Transverse colon (tissue), 4 donors: ENCODE results near the gene DIPK1B. TPM values are rescaled to one million over a fixed set of nuclear protein-coding genes. Genes with fewer than 3 reads are reported as not detected.

ENCODE experiments used
- DNase-seq: peaks from one replicate; pipeline ENCODE4 v3.0.0-alpha.2; 2019
- H3K27ac ChIP-seq, 4 donors: fragments of 200-600 bp; sonication (generic); 2 replicates each; pipeline ENCODE4 v1.5.1; 2016 to 2018; ENCODE audit warnings: inconsistent platforms in 4 of 4
- H3K27me3 ChIP-seq: fragments of 200-600 bp; sonication (generic); 2 replicates; pipeline ENCODE4 v1.5.1; 2017; ENCODE audit warnings: inconsistent platforms
- H3K36me3 ChIP-seq, 4 donors: fragments of 200-600 bp; sonication (generic); 2 replicates each; pipeline ENCODE4 v1.5.1; 2017 to 2019; ENCODE audit warnings: inconsistent platforms in 4 of 4
- H3K4me1 ChIP-seq, 4 donors: fragments of 200-600 bp; sonication (generic); 2 replicates each; pipeline ENCODE4 v1.5.1; 2017 to 2020; ENCODE audit warnings: inconsistent platforms in 4 of 4
- H3K4me3 ChIP-seq, 4 donors: fragments of 200-600 bp; sonication (generic); 1 replicate in 1 of 4; 2 replicates in 3 of 4; pipeline versions ENCODE4 v1.5.1 to v1.6.1; 2017 to 2019; ENCODE audit warnings: inconsistent platforms in 4 of 4
- H3K9me3 ChIP-seq, 2 donors: fragments of 200-600 bp; sonication (generic); 2 replicates each; pipeline ENCODE4 v1.5.1; 2017 to 2019; ENCODE audit warnings: inconsistent platforms in 2 of 2
- CTCF ChIP-seq, 5 experiments: fragments of 200-600 bp in 3 of 5; fragments of 450-650 bp in 2 of 5; sonication (generic) in 3 of 5; IDR thresholded peaks; 1 replicate in 2 of 5; 2 replicates in 3 of 5; pipeline ENCODE4 v1.5.1; 2016 to 2017; ENCODE audit warnings: antibody characterized with exemption in 5 of 5, inconsistent platforms in 3 of 5, mild to moderate bottlenecking in 2 of 5, moderate library complexity in 1 of 5
- EP300 ChIP-seq: sonication (generic); formaldehyde crosslinking; IDR thresholded peaks from one replicate; pipeline ENCODE4 v1.6.1; 2017; ENCODE audit warnings: antibody characterized with exemption, low read depth
- POLR2A ChIP-seq: fragments of 450-650 bp; IDR thresholded peaks from one replicate; pipeline ENCODE4 v1.6.1; 2016; ENCODE audit warnings: antibody characterized with exemption, mild to moderate bottlenecking, moderate library complexity
- POLR2AphosphoS5 ChIP-seq, 3 donors: sonication (generic); formaldehyde crosslinking; IDR thresholded peaks; one replicate each; pipeline ENCODE4 v1.6.1; 2016; ENCODE audit warnings: antibody characterized with exemption in 3 of 3
- WGBS, 2 donors: methylation state at CpG; one replicate each; pipeline ENCODE4 v1.1.5; 2018; ENCODE audit warnings: low coverage in 1 of 2; 5-methylcytosine and 5-hydroxymethylcytosine counted together
- in situ Hi-C, 4 donors: fragments of 200-750 bp; cut with MboI; loops; one replicate each; pipeline versions ENCODE4 v1.15.0 to v1.15.1; 2017; ENCODE audit warnings: low sequenced_read_pairs in 3 of 4, low pct_ligation_motif_present in 1 of 4, low pct_unique_long_range_greater_than_20kb in 1 of 4
- intact Hi-C: fragments of 100-400 bp; cut with DNase I; formaldehyde crosslinking; loops from one replicate; pipeline ENCODE4 v1.15.1; 2023; ENCODE audit warnings: low total_unique reads
- total RNA-seq, 4 donors: library from RNA; depleted of rRNA; stranded (reverse); fragments of >200 nt; gene quantifications; one replicate each; pipeline ENCODE4 v1.1.0, GENCODE V29; 2016

The DIPK1B gene
- total RNA-seq, 4 donors from 2014 or later = 3.5 to 12.3 (median 3.9) TPM

GRCh38 chr9:136714096-136714892 lies 1.9 kb downstream of the DIPK1B start:
- Histone ChIP-seq H3K27me3 (peaks cover 83% of the 10 kb centered on the region), H3K9me3 (no peaks in the 10 kb centered on the region), H3K4me3 (no peak overlapping the region), H3K27ac (peak overlapping the region in 3 of 4 donors; percentile 16 to 55 (median 52)), H3K4me1 (peaks cover 11 to 18% (median 15%) of the 10 kb centered on the region in 4 donors), H3K36me3 (no peaks in the 10 kb centered on the region)
- no peak for DNase-seq
- intact Hi-C loops = no loop called here
- in situ Hi-C loops = no loop called here
- TF ChIP-seq POLR2A (no peak), CTCF (IDR thresholded peaks at IDR 0.05) (no peak), EP300 (no peak), POLR2AphosphoS5 (IDR thresholded peaks at IDR 0.05) (no peak)
- WGBS, 2 donors = 52 to 62% methylated on average over 4 to 17 of the region's 17 CpGs

- Histone ChIP-seq H3K9me3 (no peaks in the 10 kb centered on the region), H3K36me3 (no peaks in the 10 kb centered on the region), H3K4me1 (peaks cover 14 to 24% (median 17%) of the 10 kb centered on the region in 4 donors), H3K27me3 (peaks cover 81% of the 10 kb centered on the region), H3K27ac (peak overlapping the region in 1 of 4 donors; percentile 16), H3K4me3 (no peak overlapping the region)
- DNase-seq = no peak
- in situ Hi-C loops = no loop called here
- WGBS, 2 donors = 24% methylated on average over 5 of the region's 8 CpGs; no CpG with 5 or more reads in 1 of the 2 donors
- TF ChIP-seq POLR2AphosphoS5 (IDR thresholded peaks at IDR 0.05) (no peak), EP300 (no peak)
- intact Hi-C loops = no loop called here
Observed at GRCh38 chr9:136714893-136715274, 2.5 kb downstream of the DIPK1B start.

- 62 to 87% methylated on average over 3 to 15 of the region's 16 CpGs for WGBS, 2 donors
- intact Hi-C loops (no loop called here), in situ Hi-C loops (no loop called here)
Observed at GRCh38 chr9:136717399-136717798, 5.0 kb downstream of the DIPK1B start.

GRCh38 chr9:136718345-136719194 lies 6.2 kb downstream of the DIPK1B start:
- TF ChIP-seq CTCF (IDR thresholded peaks at IDR 0.05) (no peak), POLR2AphosphoS5 (IDR thresholded peaks at IDR 0.05) (no peak), EP300 (no peak), POLR2A (no peak)
- Histone ChIP-seq H3K27ac (peak overlapping the region in 1 of 4 donors; percentile 37), H3K9me3 (no peaks in the 10 kb centered on the region), H3K4me1 (peaks cover 5 to 22% (median 18%) of the 10 kb centered on the region in 4 donors), H3K27me3 (peaks cover 46% of the 10 kb centered on the region), H3K36me3 (peaks cover 0 to 6% (median 2%) of the 10 kb centered on the region in 4 donors), H3K4me3 (no peak overlapping the region)
- intact Hi-C loops (no loop called here), in situ Hi-C loops (no loop called here)
- DNase-seq = no peak
- 45% methylated on average over 17 of the region's 20 CpGs; no CpG with 5 or more reads in 1 of the 2 donors for WGBS, 2 donors

More at GRCh38 chr9:136717399-136717798, 5.0 kb downstream of the DIPK1B start:
- Histone ChIP-seq H3K4me3 (no peak overlapping the region), H3K9me3 (no peaks in the 10 kb centered on the region), H3K36me3 (no peaks in the 10 kb centered on the region), H3K27me3 (peaks cover 58% of the 10 kb centered on the region), H3K27ac (no peak overlapping the region), H3K4me1 (peaks cover 7 to 30% (median 23%) of the 10 kb centered on the region in 4 donors)
- TF ChIP-seq POLR2AphosphoS5 (IDR thresholded peaks at IDR 0.05) = no peak
- TF ChIP-seq POLR2A = no peak
- no peak for TF ChIP-seq CTCF (IDR thresholded peaks at IDR 0.05)
- no peak for TF ChIP-seq EP300
- DNase-seq = no peak
